ENCODE results near the gene BFSP1.

GRCh38 chr20:17559338-17559737 is 28.2 kb upstream of the BFSP1 start:
- TF ChIP-seq CTCF (IDR thresholded peaks at IDR 0.05) = no peak
- no peak for TF ChIP-seq POLR2AphosphoS5 (IDR thresholded peaks at IDR 0.05)
- TF ChIP-seq POLR2A (IDR thresholded peaks at IDR 0.05) = no peak

Data from sigmoid colon (tissue), 4 donors.